A673 (cell line): Measurements from ENCODE around the gene TEX2.

Experiments
- CTCF ChIP-seq: fragments of 300-800, 200-600 bp; sonication (generic); conservative IDR thresholded peaks from 2 replicates; pipeline ENCODE4 v1.5.1; 2017; ENCODE audit warnings: low read depth, mild to moderate bottlenecking, antibody characterized with exemption, low read length, moderate library complexity, mixed read lengths
- EZH2 ChIP-seq: fragments of 200-600 bp; sonication (generic); IDR thresholded peaks from 2 replicates; pipeline ENCODE4 v1.6.1; 2017; ENCODE audit warnings: borderline replicate concordance, low read depth, mild to moderate bottlenecking, mixed read lengths, antibody characterized with exemption, low read length; ENCODE audit not compliant: poor library complexity, severe bottlenecking

- TF ChIP-seq CTCF (no peak), EZH2 (no peak)
These were observed 3.1 kb downstream of the TEX2 start for GRCh38 chr17:64259922-64260321.
